Endothelial cell of hepatic sinusoid (primary cell): ENCODE results near the gene ZSCAN9.

Experiments used
- in situ Hi-C: cut with HindIII; loops from 2 replicates; pipeline ENCODE4 v1.10.0; 2017; ENCODE audit warnings: low sequenced_read_pairs

ZSCAN9 gene

GRCh38 chr6:28225056-28225834 is at the start of gene ZSCAN9:
Gene ZSCAN9, plus strand, starts transcription at chr6:28225275. Its CDS starts 1,810 bp downstream, at chr6:28227085.
- in situ Hi-C loops = no loop called here

- in situ Hi-C loops = no loop called here
These were observed 48.7 kb upstream of the ZSCAN9 start for GRCh38 chr6:28176373-28176772.

- in situ Hi-C loops = no loop called here
These were observed 42.8 kb upstream of the ZSCAN9 start for GRCh38 chr6:28182255-28182654.

- in situ Hi-C loops = no loop called here
These were observed 36.7 kb upstream of the ZSCAN9 start for GRCh38 chr6:28188111-28188979.

GRCh38 chr6:28200020-28200419 is 25.1 kb upstream of the ZSCAN9 start:
- in situ Hi-C loops = no loop called here

GRCh38 chr6:28203201-28203600 is 21.9 kb upstream of the ZSCAN9 start:
- in situ Hi-C loops = no loop called here

- in situ Hi-C loops = no loop called here
These were observed 19.2 kb upstream of the ZSCAN9 start for GRCh38 chr6:28205879-28206278.

GRCh38 chr6:28206527-28206926 is 18.5 kb upstream of the ZSCAN9 start:
- in situ Hi-C loops = no loop called here

GRCh38 chr6:28206928-28207509 is 18.1 kb upstream of the ZSCAN9 start:
- in situ Hi-C loops = no loop called here

- in situ Hi-C loops = no loop called here
These were observed 17.5 kb upstream of the ZSCAN9 start for GRCh38 chr6:28207510-28208110.

- in situ Hi-C loops = no loop called here
These were observed 16.9 kb upstream of the ZSCAN9 start for GRCh38 chr6:28208111-28208659.

- in situ Hi-C loops = no loop called here
These were observed 15.1 kb upstream of the ZSCAN9 start for GRCh38 chr6:28209753-28210535.

- in situ Hi-C loops = no loop called here
These were observed 13.1 kb upstream of the ZSCAN9 start for GRCh38 chr6:28211840-28212509.

GRCh38 chr6:28212510-28213212 is 12.4 kb upstream of the ZSCAN9 start:
- in situ Hi-C loops = no loop called here

GRCh38 chr6:28213213-28213523 is 11.9 kb upstream of the ZSCAN9 start:
- in situ Hi-C loops = no loop called here

- in situ Hi-C loops = no loop called here
These were observed 9.7 kb upstream of the ZSCAN9 start for GRCh38 chr6:28215425-28215824.

- in situ Hi-C loops = no loop called here
These were observed 7.2 kb upstream of the ZSCAN9 start for GRCh38 chr6:28217890-28218289.

- in situ Hi-C loops = no loop called here
These were observed 6.5 kb upstream of the ZSCAN9 start for GRCh38 chr6:28218312-28219248.
